ENCODE results near the gene TANK. TPM values are rescaled to one million over a fixed set of nuclear protein-coding genes. Genes with fewer than 3 reads are reported as not detected.

The TANK gene
- total and polyA plus RNA-seq, 2 of the 13 experiments (the other 11 are each of a cell fraction or from before 2014, with no cell fraction given): 66.9 to 96.1 TPM

DNA sequence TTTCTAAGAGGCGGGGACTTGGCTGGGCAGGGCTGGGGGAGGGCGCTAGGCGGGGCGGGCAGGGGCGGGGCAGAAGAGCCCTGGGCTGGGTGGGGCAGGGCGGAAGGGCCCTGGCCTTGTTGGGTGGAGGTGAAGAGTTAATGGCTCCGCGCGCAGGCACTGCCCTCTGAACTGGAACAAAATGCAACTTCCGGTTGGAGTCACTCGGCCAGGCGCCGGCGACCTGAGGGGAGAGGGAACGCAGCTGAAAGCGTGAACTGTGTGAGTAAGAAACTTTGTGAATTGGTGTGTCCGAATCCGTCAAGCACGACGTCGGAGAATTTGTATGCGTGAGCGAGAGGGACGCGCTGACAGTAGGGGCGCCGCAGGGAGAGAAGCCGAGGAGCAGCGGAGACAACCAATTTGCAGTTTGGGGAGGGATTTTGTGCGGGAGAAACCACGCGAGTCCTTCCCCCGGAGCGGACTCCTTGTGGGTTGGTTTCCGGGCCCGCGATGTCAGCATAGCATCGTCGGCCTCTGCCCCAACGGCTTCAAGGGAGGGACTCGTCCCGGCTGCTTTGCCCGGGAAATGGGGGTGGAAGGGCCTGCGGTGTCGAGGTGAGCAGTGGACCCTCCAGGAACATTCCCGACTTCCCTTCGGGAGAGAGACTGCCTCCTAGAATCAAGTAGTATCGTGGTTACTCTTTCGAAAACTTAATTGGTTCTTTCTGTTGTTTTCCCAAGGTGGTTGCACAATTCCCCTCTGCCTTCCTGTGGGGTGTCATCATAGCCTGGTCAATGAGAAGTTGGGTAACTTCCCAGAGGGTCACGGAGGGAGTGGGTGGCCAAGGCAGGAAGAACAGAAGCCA lies at the start of gene TANK (continued):
- TF ChIP-seq ZNF143 (CRISPR knock-in tag; IDR thresholded peaks at IDR 0.05): peak; percentile 39; the same call in 1 of the 2 replicates
- peak; percentile 71; the same call in 1 of the 2 replicates for TF ChIP-seq REPIN1 (CRISPR knock-in tag; IDR thresholded peaks at IDR 0.05; ENCODE audit: borderline replicate concordance, low read depth)
- TF ChIP-seq ZNF30 (CRISPR knock-in tag; IDR thresholded peaks at IDR 0.05): peak; percentile 95
- TF ChIP-seq ZNF773 (CRISPR knock-in tag; IDR thresholded peaks at IDR 0.05; ENCODE audit: borderline replicate concordance): peak; percentile 86; the same call in 1 of the 2 replicates
- TF ChIP-seq ZNF556 (CRISPR knock-in tag; IDR thresholded peaks at IDR 0.05; ENCODE audit: borderline replicate concordance): peak; percentile 92; the same call in 1 of the 2 replicates
- peak; percentile 66; the same call in 1 of the 2 replicates for TF ChIP-seq ZBTB7B (CRISPR knock-in tag; IDR thresholded peaks at IDR 0.05)
- TF ChIP-seq KLF12 (CRISPR knock-in tag; IDR thresholded peaks at IDR 0.05; ENCODE audit: borderline replicate concordance): peak; percentile 95
- TF ChIP-seq MEIS2 (CRISPR knock-in tag; IDR thresholded peaks at IDR 0.05): peak; percentile 70; the same call in 1 of the 2 replicates
- peak; percentile 92; the same call in 1 of the 2 replicates for TF ChIP-seq ISX (CRISPR knock-in tag; conservative IDR thresholded peaks at IDR 0.05)
- TF ChIP-seq HBP1 (CRISPR knock-in tag; IDR thresholded peaks at IDR 0.05; ENCODE audit: low read depth): peak; percentile 99
- TF ChIP-seq SMC3 (IDR thresholded peaks at IDR 0.05; ENCODE audit: low read length): peak; percentile 81
- TF ChIP-seq ZBTB37 (CRISPR knock-in tag; IDR thresholded peaks at IDR 0.05): no peak; the same call in 1 of the 2 replicates
- TF ChIP-seq, protein P1, sequence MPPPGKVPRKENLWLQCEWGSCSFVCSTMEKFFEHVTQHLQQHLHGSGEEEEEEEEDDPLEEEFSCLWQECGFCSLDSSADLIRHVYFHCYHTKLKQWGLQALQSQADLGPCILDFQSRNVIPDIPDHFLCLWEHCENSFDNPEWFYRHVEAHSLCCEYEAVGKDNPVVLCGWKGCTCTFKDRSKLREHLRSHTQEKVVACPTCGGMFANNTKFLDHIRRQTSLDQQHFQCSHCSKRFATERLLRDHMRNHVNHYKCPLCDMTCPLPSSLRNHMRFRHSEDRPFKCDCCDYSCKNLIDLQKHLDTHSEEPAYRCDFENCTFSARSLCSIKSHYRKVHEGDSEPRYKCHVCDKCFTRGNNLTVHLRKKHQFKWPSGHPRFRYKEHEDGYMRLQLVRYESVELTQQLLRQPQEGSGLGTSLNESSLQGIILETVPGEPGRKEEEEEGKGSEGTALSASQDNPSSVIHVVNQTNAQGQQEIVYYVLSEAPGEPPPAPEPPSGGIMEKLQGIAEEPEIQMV (CRISPR knock-in tag; IDR thresholded peaks at IDR 0.05; ENCODE audit: low read depth): no peak
- TF ChIP-seq MXD3 (CRISPR knock-in tag; IDR thresholded peaks at IDR 0.05): no peak; the same call in none of the 2 replicates
- TF ChIP-seq HCFC1 (IDR thresholded peaks at IDR 0.05; ENCODE audit: low read depth, low read length): peak; percentile 54
- TF ChIP-seq, protein P2, sequence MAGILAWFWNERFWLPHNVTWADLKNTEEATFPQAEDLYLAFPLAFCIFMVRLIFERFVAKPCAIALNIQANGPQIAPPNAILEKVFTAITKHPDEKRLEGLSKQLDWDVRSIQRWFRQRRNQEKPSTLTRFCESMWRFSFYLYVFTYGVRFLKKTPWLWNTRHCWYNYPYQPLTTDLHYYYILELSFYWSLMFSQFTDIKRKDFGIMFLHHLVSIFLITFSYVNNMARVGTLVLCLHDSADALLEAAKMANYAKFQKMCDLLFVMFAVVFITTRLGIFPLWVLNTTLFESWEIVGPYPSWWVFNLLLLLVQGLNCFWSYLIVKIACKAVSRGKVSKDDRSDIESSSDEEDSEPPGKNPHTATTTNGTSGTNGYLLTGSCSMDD (CRISPR knock-in tag; IDR thresholded peaks at IDR 0.05): no peak
- peak; percentile 76; the same call in 1 of the 2 replicates for TF ChIP-seq CAMTA2 (CRISPR knock-in tag; IDR thresholded peaks at IDR 0.05; ENCODE audit: borderline replicate concordance)
- no peak for TF ChIP-seq ZNF720 (CRISPR knock-in tag; IDR thresholded peaks at IDR 0.05)
- no peak for TF ChIP-seq ZNF432 (CRISPR knock-in tag; IDR thresholded peaks at IDR 0.05; ENCODE audit: borderline replicate concordance)
- TF ChIP-seq ARNTL (CRISPR knock-in tag; IDR thresholded peaks at IDR 0.05): no peak; the same call in 1 of the 2 replicates
- TF ChIP-seq BRCA1 (CRISPR knock-in tag; IDR thresholded peaks at IDR 0.05): peak; percentile 71; the same call in 1 of the 2 replicates
- TF ChIP-seq GLMP (CRISPR knock-in tag; IDR thresholded peaks at IDR 0.05; ENCODE audit: borderline replicate concordance): 0 out of 2 replicates have a peak, but pooled peaks have one; percentile 37

All from HepG2 (cell line).